NT2/D1 (cell line): ENCODE measurements around the gene NBPF1.
A peak's percentile ranks its signal among the peaks of the same experiment; 100 is the strongest.
"Not testable (repeated sequence)": the region's sequence is repeated elsewhere in the genome, so short reads cannot be mapped to it uniquely, and the experiment has no call there.

Experiments
- DNase-seq: peaks from one replicate; pipeline ENCODE4 v3.0.0-alpha.2; 2011; ENCODE audit warnings: low read depth, low spot score
- H3K27me3 ChIP-seq: 2 replicates; pipeline ENCODE4 v1.6.0; 2011; ENCODE audit warnings: mild to moderate bottlenecking; ENCODE audit not compliant: insufficient read length, insufficient read depth
- H3K36me3 ChIP-seq: 2 replicates; pipeline ENCODE4 v1.6.1; 2011; ENCODE audit warnings: mild to moderate bottlenecking, low read length, mixed read lengths; ENCODE audit not compliant: insufficient read depth, insufficient read length
- H3K4me1 ChIP-seq: 2 replicates; pipeline ENCODE4 v1.5.1; 2011; ENCODE audit not compliant: insufficient read depth, insufficient read length
- H3K4me3 ChIP-seq: 2 replicates; pipeline ENCODE4 v1.5.1; 2011; ENCODE audit warnings: low read depth; ENCODE audit not compliant: insufficient read length
- H3K9ac ChIP-seq: 2 replicates; pipeline ENCODE4 v1.6.0; 2011; ENCODE audit warnings: low read depth; ENCODE audit not compliant: insufficient read length
- H3K9me3 ChIP-seq: 2 replicates; pipeline ENCODE4 v1.5.1; 2011; ENCODE audit warnings: mild to moderate bottlenecking, low read length; ENCODE audit not compliant: insufficient read depth
- SUZ12 ChIP-seq: IDR thresholded peaks from 2 replicates; pipeline ENCODE4 v1.6.1; 2011; ENCODE audit not compliant: insufficient read length, insufficient read depth; ENCODE audit errors: extremely low read depth
- YY1 ChIP-seq: IDR thresholded peaks from 2 replicates; pipeline ENCODE4 v1.6.1; 2011; ENCODE audit not compliant: insufficient read length, insufficient read depth
- ZNF274 ChIP-seq: IDR thresholded peaks from 2 replicates; pipeline ENCODE4 v1.6.1; 2011; ENCODE audit warnings: mild to moderate bottlenecking, low read depth, low read length

Gene NBPF1

DNA sequence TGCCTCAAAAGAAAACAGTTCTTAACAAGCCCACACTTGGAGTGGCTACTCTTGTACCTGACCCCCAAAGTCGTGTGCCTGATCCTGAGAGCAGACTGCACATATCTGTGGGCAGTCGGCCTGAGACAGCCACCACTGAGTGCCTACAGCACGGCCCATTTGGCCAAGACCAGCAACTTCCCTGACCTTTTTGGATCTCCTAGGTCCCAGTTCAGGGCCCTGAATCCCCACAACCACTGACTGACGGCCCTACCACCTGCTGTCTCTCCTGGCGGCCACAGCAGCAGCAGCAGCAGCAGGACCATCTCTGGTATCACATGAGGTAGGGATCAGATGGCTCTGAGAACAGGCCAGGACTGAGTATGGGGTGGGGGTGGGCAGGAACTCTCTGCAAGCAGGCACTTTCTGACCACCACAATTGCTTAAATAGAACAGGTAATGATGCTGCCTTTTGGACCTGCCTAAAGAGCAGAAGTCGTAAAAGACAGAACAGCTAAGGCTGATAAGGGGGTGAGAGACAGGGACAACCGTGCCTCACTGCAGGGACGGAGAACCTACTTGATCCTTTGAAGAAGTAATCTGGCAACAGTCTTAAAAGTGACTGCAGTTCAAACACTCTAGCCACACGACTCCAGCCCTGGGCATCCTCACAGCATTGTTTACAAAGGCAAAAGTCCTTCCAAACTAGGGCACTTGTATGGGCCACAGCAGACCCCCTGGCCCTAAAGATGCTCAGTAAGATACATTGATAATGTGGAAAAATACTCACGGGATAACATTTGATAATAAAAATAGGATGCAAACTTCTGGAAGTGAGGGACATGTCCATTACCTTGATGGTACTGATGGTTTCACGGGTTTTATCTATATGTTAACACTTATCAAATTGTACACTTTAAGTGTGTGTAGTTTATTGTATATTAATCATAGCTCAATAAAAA, 26.0 kb upstream of the NBPF1 start:
- not testable (repeated sequence) for H3K4me3 ChIP-seq, DNase-seq, H3K27me3 ChIP-seq, H3K9me3 ChIP-seq, H3K36me3 ChIP-seq, H3K4me1 ChIP-seq
- H3K9ac ChIP-seq, result peak overlapping the region; percentile 33

DNA sequence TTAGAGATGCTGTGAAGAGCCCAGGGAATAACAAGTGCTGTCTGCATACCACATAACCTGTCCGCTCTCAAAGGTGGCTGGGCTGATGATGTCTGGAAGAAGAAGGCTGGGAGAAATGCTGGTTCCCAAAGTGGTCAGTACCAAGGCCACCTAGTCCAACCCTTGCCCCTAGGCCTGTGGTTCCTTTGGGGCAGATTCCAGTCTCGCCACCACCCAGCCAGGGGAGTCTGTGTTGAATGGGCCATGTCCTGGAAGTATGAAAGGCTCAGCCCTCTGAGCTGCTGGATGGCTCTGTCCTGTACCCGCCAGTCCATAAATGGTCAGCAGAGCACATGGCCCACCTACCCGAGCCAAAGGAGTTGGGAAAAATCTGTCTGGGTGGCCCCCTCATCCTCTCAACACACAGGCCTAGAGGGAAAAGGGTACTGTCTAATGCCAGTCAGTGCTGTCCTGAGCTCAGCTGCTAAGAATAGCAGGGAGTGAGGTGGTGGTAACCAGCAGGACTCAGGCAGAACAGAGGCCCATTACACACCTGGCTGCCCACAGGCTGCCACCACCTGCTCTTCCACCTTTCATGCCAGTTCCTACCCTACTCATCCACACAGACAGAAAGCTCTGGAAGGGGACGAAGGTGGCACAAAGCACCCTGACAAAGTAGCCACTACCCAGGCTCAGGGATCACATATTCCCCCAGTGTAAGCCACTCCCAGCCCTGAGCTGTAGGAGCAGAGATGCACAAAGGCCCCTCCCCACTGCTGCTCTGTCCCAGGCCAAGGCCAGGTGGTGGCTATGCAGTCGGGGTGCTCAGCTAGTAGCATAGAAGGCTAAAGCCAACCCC, 24.8 kb upstream of the NBPF1 start:
- H3K27me3 ChIP-seq, H3K9me3 ChIP-seq, H3K4me1 ChIP-seq, H3K4me3 ChIP-seq, DNase-seq, H3K9ac ChIP-seq, H3K36me3 ChIP-seq: not testable (repeated sequence)

GRCh38 chr1:16636551-16637195, 23.3 kb upstream of the NBPF1 start:
- H3K9me3 ChIP-seq, H3K4me3 ChIP-seq, DNase-seq, H3K27me3 ChIP-seq, H3K4me1 ChIP-seq, H3K9ac ChIP-seq: not testable (repeated sequence)
- peaks cover 20% of the 10 kb centered on the region for H3K36me3 ChIP-seq

DNA sequence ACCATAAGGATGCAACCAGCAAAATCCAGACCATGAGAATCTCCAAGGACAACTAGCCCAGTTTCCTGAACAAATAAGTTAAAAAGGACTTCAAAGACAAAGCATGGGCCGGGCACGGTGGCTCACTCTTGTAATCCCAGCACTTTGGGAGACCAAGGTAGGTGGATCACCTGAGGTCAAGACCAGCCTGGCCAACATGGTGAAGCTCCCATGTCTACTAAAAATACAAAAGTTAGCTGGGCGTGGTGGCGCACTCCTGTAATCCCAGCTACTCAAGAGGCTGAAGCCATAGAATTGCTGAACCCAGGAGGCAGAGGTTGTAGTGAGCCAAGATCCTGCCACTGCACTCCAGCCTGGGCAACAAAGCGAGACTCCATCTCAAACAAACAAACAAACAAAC, 22.6 kb upstream of the NBPF1 start:
- not testable (repeated sequence) for H3K9me3 ChIP-seq, H3K27me3 ChIP-seq, H3K4me3 ChIP-seq, H3K9ac ChIP-seq, H3K4me1 ChIP-seq, DNase-seq
- peaks cover 27% of the 10 kb centered on the region for H3K36me3 ChIP-seq

DNA sequence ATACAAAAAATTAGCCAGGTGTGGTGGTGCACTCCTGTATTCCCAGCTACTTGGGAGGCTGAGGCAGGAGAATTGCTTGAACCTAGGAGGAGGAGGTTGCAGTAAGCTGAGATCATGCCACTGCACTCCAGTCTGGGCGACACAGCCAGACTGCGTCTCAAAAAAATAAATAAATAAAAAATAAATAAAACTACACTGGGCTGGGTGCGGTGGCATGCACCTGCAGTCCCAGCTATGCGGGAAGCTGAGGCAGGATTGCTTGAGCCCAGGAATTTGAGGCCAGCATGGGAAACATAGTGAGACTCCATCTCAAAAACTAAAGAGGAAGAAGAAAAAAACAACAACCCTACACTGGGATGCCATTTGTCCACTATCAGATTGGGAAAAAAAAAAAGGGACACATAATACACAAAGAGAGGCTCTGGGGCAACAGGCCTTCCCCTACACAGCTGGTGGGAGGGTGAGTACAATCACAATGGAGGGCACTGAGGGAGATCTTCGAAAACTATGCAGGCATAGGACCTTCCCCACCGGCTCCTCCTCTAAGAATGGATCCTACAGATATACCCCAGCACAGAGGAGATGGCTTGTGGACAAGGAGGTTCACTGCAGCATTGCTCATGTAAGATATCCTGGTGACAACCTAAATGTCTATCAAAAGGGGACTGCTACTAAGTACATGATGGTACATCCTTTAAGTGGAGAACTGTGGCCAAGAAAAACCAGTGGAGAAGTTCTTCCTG, 20.3 kb upstream of the NBPF1 start:
- H3K9ac ChIP-seq, H3K4me3 ChIP-seq: not testable (repeated sequence)

DNA sequence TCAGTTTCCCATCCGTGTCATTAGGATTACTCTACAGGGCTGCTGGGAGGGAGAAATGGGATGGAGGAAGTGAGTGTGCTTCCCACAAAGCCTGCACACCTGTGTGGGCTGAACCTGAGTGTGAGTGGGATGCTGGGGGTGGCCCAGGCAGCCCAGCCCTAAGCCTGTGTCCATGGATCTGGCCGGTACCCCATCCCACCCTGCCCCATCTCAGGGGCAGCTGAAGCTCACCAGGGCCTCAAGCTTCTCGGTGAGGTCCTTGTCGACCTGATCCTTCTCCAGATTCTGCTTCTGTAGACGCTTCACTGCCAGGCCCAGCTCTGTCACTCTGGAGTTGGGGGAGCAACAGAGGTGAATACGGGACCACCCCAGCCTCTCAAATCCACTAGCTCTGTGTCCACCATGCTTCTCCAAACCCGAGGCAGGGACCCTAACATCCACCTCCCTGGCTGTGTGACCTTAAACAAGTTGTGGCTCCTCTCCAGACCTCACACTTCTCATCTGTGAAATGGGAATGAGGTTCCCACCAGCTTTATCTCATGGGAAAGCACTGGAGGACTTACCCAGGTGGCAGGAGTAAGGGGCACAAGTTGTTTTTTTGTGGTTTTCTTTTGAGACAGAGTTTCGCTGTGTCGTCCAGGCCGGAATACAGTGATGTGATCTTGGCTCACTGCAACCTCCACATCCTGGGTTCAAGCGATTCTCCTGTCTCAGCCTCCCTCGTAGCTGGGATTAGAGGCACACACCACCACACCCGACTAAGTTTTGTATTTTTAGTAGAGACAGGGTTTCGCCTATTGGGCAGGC, 18.9 kb upstream of the NBPF1 start:
- H3K9ac ChIP-seq, DNase-seq, H3K4me3 ChIP-seq, H3K4me1 ChIP-seq, H3K9me3 ChIP-seq, H3K27me3 ChIP-seq: not testable (repeated sequence)
- H3K36me3 ChIP-seq, result peaks cover 47% of the 10 kb centered on the region

More for the DNA sequence above, 20.3 kb upstream of the NBPF1 start:
- H3K27me3 ChIP-seq, H3K4me1 ChIP-seq, DNase-seq, H3K9me3 ChIP-seq: not testable (repeated sequence)
- H3K36me3 ChIP-seq, result peaks cover 40% of the 10 kb centered on the region

DNA sequence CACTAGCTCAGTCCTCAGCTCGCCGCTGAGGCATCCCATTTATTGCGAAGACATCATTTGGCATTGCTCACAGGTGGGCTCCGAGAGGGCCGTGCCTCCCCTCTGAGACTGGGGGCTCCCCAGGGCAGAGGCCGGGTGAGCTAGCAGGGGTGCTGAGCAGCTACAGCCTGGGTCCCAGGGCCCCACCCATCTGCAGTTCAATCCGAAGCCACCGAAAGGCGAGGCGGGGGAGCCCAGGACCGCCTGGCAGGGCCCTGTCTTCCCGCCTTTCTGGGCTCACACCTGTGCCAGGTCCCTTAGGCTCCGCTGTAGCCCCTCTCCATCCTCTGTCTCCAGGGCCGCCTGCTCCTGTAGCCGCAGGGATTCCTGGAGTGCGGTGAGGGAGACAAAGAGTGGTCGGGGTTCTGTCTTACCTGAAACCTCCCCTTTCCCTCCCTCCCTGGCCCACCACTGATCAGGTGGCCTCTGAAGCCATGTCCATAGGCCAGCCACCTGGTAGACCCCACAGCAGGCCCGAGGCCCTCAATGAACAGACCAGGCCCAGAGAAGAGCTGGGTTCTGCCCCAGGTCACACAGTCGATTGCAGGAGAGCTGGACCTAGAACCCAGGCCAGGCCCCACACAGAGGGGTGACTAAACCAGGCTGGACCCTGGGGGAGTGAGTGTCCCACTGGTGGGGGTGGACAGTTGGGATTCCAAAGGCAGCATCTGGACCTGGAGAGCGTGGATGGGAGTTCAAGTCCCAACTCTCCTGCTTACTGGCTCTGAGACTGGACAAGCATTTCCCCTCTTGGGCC, 18.1 kb upstream of the NBPF1 start:
- no peak for DNase-seq
- TF ChIP-seq YY1 (no peak), ZNF274 (no peak), SUZ12 (no peak)
- Histone ChIP-seq H3K4me1 (no peaks in the 10 kb centered on the region), H3K36me3 (peaks cover 53% of the 10 kb centered on the region), H3K9ac (peak overlapping the region; percentile 61), H3K4me3 (no peak overlapping the region), H3K27me3 (no peaks in the 10 kb centered on the region), H3K9me3 (no peaks in the 10 kb centered on the region)
